ENCODE measurements around the gene CNGB1. TPM values are rescaled to one million over a fixed set of nuclear protein-coding genes. Genes with fewer than 3 reads are reported as not detected.

CNGB1 gene
- total RNA-seq, 4 donors from 2014 or later: not detected

GRCh38 chr16:57957673-57958392 is 13.1 kb downstream of the CNGB1 start:
- no peak for TF ChIP-seq CTCF (IDR thresholded peaks at IDR 0.05; ENCODE audit: low read depth)

GRCh38 chr16:57956924-57957672 is 13.8 kb downstream of the CNGB1 start:
- TF ChIP-seq CTCF (IDR thresholded peaks at IDR 0.05; ENCODE audit: low read depth): no peak

- no peak for TF ChIP-seq CTCF (IDR thresholded peaks at IDR 0.05; ENCODE audit: low read depth)
Observed at GRCh38 chr16:57956270-57956808, 14.6 kb downstream of the CNGB1 start.

- no peak for TF ChIP-seq CTCF (IDR thresholded peaks at IDR 0.05; ENCODE audit: low read depth)
Observed at GRCh38 chr16:57955572-57956188, 15.2 kb downstream of the CNGB1 start.

- no peak for TF ChIP-seq CTCF (IDR thresholded peaks at IDR 0.05; ENCODE audit: low read depth)
Observed at GRCh38 chr16:57953857-57954256, 17.1 kb downstream of the CNGB1 start.

GRCh38 chr16:57952909-57953308 is 18.0 kb downstream of the CNGB1 start:
- no peak for TF ChIP-seq CTCF (IDR thresholded peaks at IDR 0.05; ENCODE audit: low read depth)
